Breast epithelium (tissue), 4 donors: ENCODE measurements around the gene RPS6KC1. TPM values are rescaled to one million over a fixed set of nuclear protein-coding genes. Genes with fewer than 3 reads are reported as not detected.
"Not testable (repeated sequence)": the region's sequence is repeated elsewhere in the genome, so short reads cannot be mapped to it uniquely, and the experiment has no call there.

Source experiments
- DNase-seq, 2 donors: peaks; one replicate each; pipeline ENCODE4 v3.0.0-alpha.2; 2019; ENCODE audit warnings: low spot score in 2 of 2
- H3K27ac ChIP-seq, 2 donors: fragments of 200-600 bp; sonication (generic) in 1 of 2; one replicate each; pipeline ENCODE4 v1.5.1; 2016 to 2019; ENCODE audit warnings: mild to moderate bottlenecking in 1 of 2
- H3K27me3 ChIP-seq, 2 donors: fragments of 200-600 bp; sonication (generic) in 1 of 2; one replicate each; pipeline versions ENCODE4 v1.5.1 to v1.6.0; 2017 to 2019; ENCODE audit warnings: control low read depth in 1 of 2, mild to moderate bottlenecking in 1 of 2
- H3K36me3 ChIP-seq: fragments of 200-600 bp; one replicate; pipeline ENCODE4 v1.5.1; 2019
- H3K4me1 ChIP-seq, 2 donors: fragments of 200-600 bp; sonication (generic); one replicate each; pipeline ENCODE4 v1.5.1; 2016 to 2019; ENCODE audit warnings: control low read depth in 1 of 2
- H3K4me3 ChIP-seq, 3 donors: fragments of 200-600 bp; sonication (generic); 1 replicate in 2 of 3; 2 replicates in 1 of 3; pipeline ENCODE4 v1.5.1; 2016 to 2019; ENCODE audit warnings: mild to moderate bottlenecking in 3 of 3, moderate library complexity in 2 of 3
- H3K9me3 ChIP-seq, 2 donors: fragments of 200-600 bp; sonication (generic) in 1 of 2; one replicate each; pipeline ENCODE4 v1.5.1; 2016 to 2019; ENCODE audit warnings: control low read depth in 1 of 2
- CTCF ChIP-seq, 3 donors: fragments of 450-650 bp; IDR thresholded peaks; one replicate each; pipeline ENCODE4 v1.5.1; 2016 to 2017; ENCODE audit warnings: antibody characterized with exemption in 3 of 3, mild to moderate bottlenecking in 3 of 3, moderate library complexity in 3 of 3
- POLR2A ChIP-seq: fragments of 450-650 bp; IDR thresholded peaks from one replicate; pipeline ENCODE4 v1.6.1; 2016; ENCODE audit warnings: antibody characterized with exemption, mild to moderate bottlenecking, moderate library complexity
- POLR2AphosphoS5 ChIP-seq, 3 donors: sonication (generic); formaldehyde crosslinking; IDR thresholded peaks; one replicate each; pipeline ENCODE4 v1.6.1; 2017; ENCODE audit warnings: antibody characterized with exemption in 3 of 3
- intact Hi-C: fragments of 100-400 bp; cut with DNase I; formaldehyde crosslinking; loops from one replicate; pipeline ENCODE4 v1.15.1; 2023; ENCODE audit warnings: low total_unique reads
- total RNA-seq, 3 donors: library from RNA; depleted of rRNA; stranded (reverse); fragments of >200 nt; gene quantifications; one replicate each; pipeline ENCODE4 v1.1.0, GENCODE V29; 2016

RPS6KC1 gene
- total RNA-seq, 3 donors from 2014 or later = 26.2 to 32.1 (median 28.2) TPM

- no peaks in the 10 kb centered on the region for H3K36me3 ChIP-seq
Observed at GRCh38 chr1:213315571-213315970, 264.5 kb downstream of the RPS6KC1 start.

GRCh38 chr1:213318458-213318857, 267.4 kb downstream of the RPS6KC1 start:
- H3K4me3 ChIP-seq, intact Hi-C loops, H3K36me3 ChIP-seq, H3K27me3 ChIP-seq, H3K9me3 ChIP-seq, H3K27ac ChIP-seq, DNase-seq, H3K4me1 ChIP-seq: not testable (repeated sequence)

More at GRCh38 chr1:213315571-213315970, 264.5 kb downstream of the RPS6KC1 start:
- DNase-seq = no peak
- intact Hi-C loops = no loop called here
- no peaks in the 10 kb centered on the region for H3K27me3 ChIP-seq
- H3K27ac ChIP-seq = no peak overlapping the region
- peaks cover 0 to 6% of the 10 kb centered on the region in 2 donors for H3K9me3 ChIP-seq
- H3K4me3 ChIP-seq = no peak overlapping the region
- no peak for TF ChIP-seq POLR2AphosphoS5 (IDR thresholded peaks at IDR 0.05)
- TF ChIP-seq CTCF (IDR thresholded peaks at IDR 0.05) = no peak
- no peak for TF ChIP-seq POLR2A
- no peaks in the 10 kb centered on the region for H3K4me1 ChIP-seq

- intact Hi-C loops = no loop called here
- TF ChIP-seq POLR2A (no peak), POLR2AphosphoS5 (IDR thresholded peaks at IDR 0.05) (no peak), CTCF (IDR thresholded peaks at IDR 0.05) (no peak)
Observed at GRCh38 chr1:213320191-213320870, 269.3 kb downstream of the RPS6KC1 start.

More at GRCh38 chr1:213320191-213320870, 269.3 kb downstream of the RPS6KC1 start:
- H3K4me1 ChIP-seq = no peaks in the 10 kb centered on the region
- no peak overlapping the region for H3K27ac ChIP-seq
- DNase-seq = no peak
- peaks cover 0 to 6% of the 10 kb centered on the region in 2 donors for H3K9me3 ChIP-seq
- H3K27me3 ChIP-seq = no peaks in the 10 kb centered on the region
- H3K36me3 ChIP-seq = no peaks in the 10 kb centered on the region
- no peak overlapping the region for H3K4me3 ChIP-seq

Other genes with a start within 250 kb of the RPS6KC1 start
- gene SPATA45, start 203.6 kb upstream of the RPS6KC1 start, total RNA-seq = not detected
- 1 to 10 TPM; 4.0 to 7.9 (median 6.1) TPM for gene FLVCR1, start 193.0 kb upstream of the RPS6KC1 start, total RNA-seq
- 1 to 10 TPM; 2.3 to 4.0 (median 2.9) TPM for gene VASH2, start 100.7 kb upstream of the RPS6KC1 start, total RNA-seq
- 10 to 100 TPM; 60.5 to 84.0 (median 72.4) TPM for gene ANGEL2, start 35.4 kb upstream of the RPS6KC1 start, total RNA-seq